Keratinocyte (primary cell): Measurements from ENCODE around the gene RNF44. TPM values are rescaled to one million over a fixed set of nuclear protein-coding genes. Genes with fewer than 3 reads are reported as not detected.
A peak's percentile ranks its signal among the peaks of the same experiment; 100 is the strongest.

ENCODE experiments used
- DNase-seq: peaks from one replicate; pipeline ENCODE4 v3.0.0-alpha.2; 2011; ENCODE audit warnings: low read depth, missing footprints, low spot score
- FAIRE-seq: peaks from 2 replicates; lab custom pipeline; 2011; peaks lifted over from hg19 to GRCh38; lab: Jason Lieb, UNC
- H2AFZ ChIP-seq: 2 replicates; pipeline ENCODE4 v1.6.0; 2012; ENCODE audit warnings: low read length, control low read depth, inconsistent platforms; ENCODE audit not compliant: control insufficient read depth
- H3K27ac ChIP-seq: 2 replicates; pipeline ENCODE4 v1.5.1; 2011; ENCODE audit warnings: low read length; ENCODE audit not compliant: control insufficient read depth, insufficient read depth
- H3K27me3 ChIP-seq: 3 replicates; pipeline ENCODE4 v1.6.0; 2011; ENCODE audit warnings: low read length; ENCODE audit not compliant: control insufficient read depth, insufficient read depth; ENCODE audit errors: extremely low read depth
- H3K36me3 ChIP-seq, 2 experiments: 2 replicates in 1 of 2; 3 replicates in 1 of 2; pipeline ENCODE4 v1.5.1; 2011; ENCODE audit warnings: low read length in 2 of 2, mild to moderate bottlenecking in 1 of 2; ENCODE audit not compliant: control insufficient read depth in 2 of 2, insufficient read depth in 2 of 2; ENCODE audit errors: extremely low read depth in 1 of 2
- H3K4me1 ChIP-seq: 3 replicates; pipeline ENCODE4 v1.5.1; 2011; ENCODE audit warnings: low read length; ENCODE audit not compliant: control insufficient read depth, insufficient read depth; ENCODE audit errors: extremely low read depth
- H3K4me2 ChIP-seq: 3 replicates; pipeline ENCODE4 v1.6.0; 2011; ENCODE audit warnings: low read depth, low read length; ENCODE audit not compliant: control insufficient read depth, insufficient read depth; ENCODE audit errors: extremely low read depth
- H3K4me3 ChIP-seq, 3 experiments: fragments of 200-600 bp in 1 of 3; sonication (generic) in 1 of 3; 2 replicates in 2 of 3; 3 replicates in 1 of 3; pipeline ENCODE4 v1.5.1; 2011 to 2016; ENCODE audit warnings: low read length in 3 of 3, mild to moderate bottlenecking in 3 of 3, control low read depth in 2 of 3, inconsistent platforms in 1 of 3, low read depth in 1 of 3, mixed read lengths in 1 of 3, mixed run types in 1 of 3, moderate library complexity in 1 of 3; ENCODE audit not compliant: control insufficient read depth in 2 of 3, insufficient read depth in 2 of 3; ENCODE audit errors: extremely low read depth in 1 of 3
- H3K79me2 ChIP-seq: 2 replicates; pipeline ENCODE4 v1.6.0; 2012; ENCODE audit warnings: low read length; ENCODE audit not compliant: control insufficient read depth, insufficient read depth
- H3K9ac ChIP-seq: 3 replicates; pipeline ENCODE4 v1.6.0; 2011; ENCODE audit warnings: low read length; ENCODE audit not compliant: control insufficient read depth, insufficient read depth; ENCODE audit errors: extremely low read depth
- H3K9me1 ChIP-seq: 3 replicates; pipeline ENCODE4 v1.6.0; 2011; ENCODE audit warnings: low read length; ENCODE audit not compliant: control insufficient read depth, insufficient read depth; ENCODE audit errors: extremely low read depth
- H3K9me3 ChIP-seq: 2 replicates; pipeline ENCODE4 v1.5.1; 2012; ENCODE audit warnings: low read depth, low read length; ENCODE audit not compliant: control insufficient read depth
- H4K20me1 ChIP-seq: 3 replicates; pipeline ENCODE4 v1.6.0; 2011; ENCODE audit warnings: low read length; ENCODE audit not compliant: control insufficient read depth, insufficient read depth; ENCODE audit errors: extremely low read depth
- CTCF ChIP-seq, 3 experiments: IDR thresholded peaks in 1 of 3; conservative IDR thresholded peaks in 1 of 3; optimal IDR thresholded peaks in 1 of 3; 2 replicates in 2 of 3; 3 replicates in 1 of 3; pipeline versions ENCODE3 to v1.5.1; 2011; ENCODE audit warnings: low read length in 3 of 3, mild to moderate bottlenecking in 3 of 3, moderate library complexity in 2 of 3, control low read depth in 1 of 3, inconsistent platforms in 1 of 3; ENCODE audit not compliant: insufficient read depth in 2 of 3; ENCODE audit errors: extremely low read depth in 1 of 3
- EZH2 ChIP-seq: IDR thresholded peaks from one replicate; pipeline ENCODE4 v1.6.1; 2012; ENCODE audit warnings: inconsistent platforms, mild to moderate bottlenecking, low read length, moderate library complexity
- dilution Hi-C: fragments of 300-500 bp; cut with MboI; formaldehyde crosslinking; loops from one replicate; pipeline ENCODE4 v1.7.0; 2020; ENCODE audit warnings: low sequenced_read_pairs; ENCODE audit not compliant: extremely low pct_ligation_motif_present
- polyA plus RNA-seq, 5 experiments: library from polyadenylated mRNA; depleted of rRNA in 3 of 5; stranded (reverse) in 3 of 5; stranded (forward) in 1 of 5; unstranded in 1 of 5; fragments of >200 nt; gene quantifications; 1 replicate in 1 of 5; 2 replicates in 3 of 5; 3 replicates in 1 of 5; pipeline versions ENCODE4 v1.2.1 to v1.2.3, GENCODE V29; 2011 to 2012; ENCODE audit warnings: missing spikeins in 2 of 5, low read depth in 1 of 5, low replicate concordance in 1 of 5

The RNF44 gene
- polyA plus RNA-seq, 1 donor (not counting 4 experiments of a cell fraction or from before 2014, with no cell fraction given): 5.3 TPM

GRCh38 chr5:176578391-176578808 is 41.2 kb upstream of the RNF44 start:
- no peaks in the 10 kb centered on the region for H3K9me3 ChIP-seq
- DNase-seq: no peak
- no peaks in the 10 kb centered on the region for H3K79me2 ChIP-seq
- no peaks in the 10 kb centered on the region for H3K27me3 ChIP-seq
- no peak overlapping the region for H3K4me3 ChIP-seq
- H3K4me1 ChIP-seq: no peaks in the 10 kb centered on the region
- H3K9ac ChIP-seq: no peak overlapping the region
- dilution Hi-C loops: no loop called here
- H4K20me1 ChIP-seq: no peaks in the 10 kb centered on the region
- peak; percentile 63 to 87 (median 73) for TF ChIP-seq CTCF (optimal IDR thresholded peaks at IDR 0.05 in 1 of 3, IDR thresholded peaks at IDR 0.05 in 1 of 3, conservative IDR thresholded peaks at IDR 0.05 in 1 of 3; ENCODE audit: extremely low read depth in 1 of 3, insufficient read depth in 2 of 3, low read length in 3 of 3)
- no peak for TF ChIP-seq EZH2
- no peak overlapping the region for H3K27ac ChIP-seq
- no peaks in the 10 kb centered on the region for H3K9me1 ChIP-seq
- no peak overlapping the region for H2AFZ ChIP-seq
- no peak overlapping the region for H3K4me2 ChIP-seq
- FAIRE-seq: no peak
- no peaks in the 10 kb centered on the region for H3K36me3 ChIP-seq

- Histone ChIP-seq H3K79me2 (no peaks in the 10 kb centered on the region), H3K36me3 (no peaks in the 10 kb centered on the region), H3K4me3 (no peak overlapping the region), H3K27ac (no peak overlapping the region), H3K27me3 (no peaks in the 10 kb centered on the region), H3K4me1 (no peaks in the 10 kb centered on the region), H3K9ac (no peak overlapping the region), H3K4me2 (no peak overlapping the region), H2AFZ (no peak overlapping the region), H3K9me1 (no peaks in the 10 kb centered on the region), H3K9me3 (no peaks in the 10 kb centered on the region), H4K20me1 (no peaks in the 10 kb centered on the region)
- DNase-seq: no peak
- dilution Hi-C loops: no loop called here
- TF ChIP-seq EZH2: no peak
- no peak for FAIRE-seq
Observed at GRCh38 chr5:176577312-176578176, 40.3 kb upstream of the RNF44 start.
